ENCODE results near the gene CCDC149. TPM values are rescaled to one million over a fixed set of nuclear protein-coding genes. Genes with fewer than 3 reads are reported as not detected.

CCDC149 gene
- total and polyA plus RNA-seq, 11 donors, result 5.8 to 14.7 (median 9.9) TPM

DNA sequence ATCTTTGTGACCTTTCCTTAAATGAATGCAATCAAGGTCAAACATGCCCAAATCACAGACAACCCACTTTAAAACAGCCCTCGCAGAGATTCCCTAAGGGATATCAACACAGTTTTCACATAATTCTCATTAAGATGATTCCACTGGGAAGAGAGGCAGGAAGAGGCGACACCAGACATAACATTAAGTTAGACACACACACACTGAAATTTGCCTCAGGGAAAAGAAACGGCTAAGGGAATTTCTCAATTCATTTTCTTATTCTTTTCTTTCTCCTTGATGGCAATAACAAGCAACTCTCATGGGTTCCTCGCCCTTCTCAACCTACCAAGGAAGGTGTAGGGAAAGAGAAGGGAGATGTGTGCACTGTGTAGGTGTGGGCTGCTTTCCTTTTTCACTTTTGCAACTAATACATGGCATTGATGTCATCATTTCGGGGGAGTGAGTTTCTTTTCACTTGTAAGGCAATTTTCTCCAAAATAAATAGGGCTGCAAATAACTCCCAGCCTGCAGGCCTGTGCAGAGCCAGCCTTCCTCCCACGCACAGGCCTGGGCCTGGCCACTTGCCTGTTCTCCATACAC, 76.1 kb downstream of the CCDC149 start:
- DNase-seq, result no peak
- H3K4me1 ChIP-seq, result peaks cover 0 to 10% (median 0%) of the 10 kb centered on the region in 12 donors
- WGBS, 4 donors, result 82 to 90% (median 86%) methylated on average over 6 of the region's 6 CpGs
- no peak overlapping the region for H3K27ac ChIP-seq
- intact Hi-C loops (cut with DNase I), result no loop called here
- peaks cover 0 to 67% (median 19%) of the 10 kb centered on the region in 9 donors for H3K36me3 ChIP-seq
- no peaks in the 10 kb centered on the region for H3K27me3 ChIP-seq
- no peak overlapping the region for H3K4me3 ChIP-seq
- no peak for ATAC-seq
- H3K9me3 ChIP-seq, result no peaks in the 10 kb centered on the region
- TF ChIP-seq POLR2A (IDR thresholded peaks at IDR 0.05), result no peak
- TF ChIP-seq, protein P1, sequence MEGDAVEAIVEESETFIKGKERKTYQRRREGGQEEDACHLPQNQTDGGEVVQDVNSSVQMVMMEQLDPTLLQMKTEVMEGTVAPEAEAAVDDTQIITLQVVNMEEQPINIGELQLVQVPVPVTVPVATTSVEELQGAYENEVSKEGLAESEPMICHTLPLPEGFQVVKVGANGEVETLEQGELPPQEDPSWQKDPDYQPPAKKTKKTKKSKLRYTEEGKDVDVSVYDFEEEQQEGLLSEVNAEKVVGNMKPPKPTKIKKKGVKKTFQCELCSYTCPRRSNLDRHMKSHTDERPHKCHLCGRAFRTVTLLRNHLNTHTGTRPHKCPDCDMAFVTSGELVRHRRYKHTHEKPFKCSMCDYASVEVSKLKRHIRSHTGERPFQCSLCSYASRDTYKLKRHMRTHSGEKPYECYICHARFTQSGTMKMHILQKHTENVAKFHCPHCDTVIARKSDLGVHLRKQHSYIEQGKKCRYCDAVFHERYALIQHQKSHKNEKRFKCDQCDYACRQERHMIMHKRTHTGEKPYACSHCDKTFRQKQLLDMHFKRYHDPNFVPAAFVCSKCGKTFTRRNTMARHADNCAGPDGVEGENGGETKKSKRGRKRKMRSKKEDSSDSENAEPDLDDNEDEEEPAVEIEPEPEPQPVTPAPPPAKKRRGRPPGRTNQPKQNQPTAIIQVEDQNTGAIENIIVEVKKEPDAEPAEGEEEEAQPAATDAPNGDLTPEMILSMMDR (IDR thresholded peaks at IDR 0.05), result no peak

DNA sequence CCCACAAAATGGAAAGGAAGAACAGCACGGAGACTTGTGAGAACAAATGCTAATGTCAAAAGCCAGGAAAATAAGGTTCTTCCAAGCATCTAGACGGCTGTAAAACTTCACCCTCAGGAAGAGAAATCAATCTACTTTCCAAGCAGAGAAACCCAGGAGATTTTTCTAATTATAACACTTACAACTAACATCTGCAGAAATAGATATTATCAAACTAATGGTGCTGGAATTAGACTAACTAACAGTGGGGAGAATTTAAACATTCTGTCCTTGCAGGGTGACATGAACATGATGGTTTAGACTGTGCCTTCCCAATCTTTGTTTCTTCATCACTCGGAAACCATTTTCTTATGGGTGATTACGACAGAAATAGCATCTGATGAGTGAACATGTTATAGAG, 77.1 kb downstream of the CCDC149 start:
- Histone ChIP-seq H3K9me3 (no peaks in the 10 kb centered on the region), H3K4me1 (peaks cover 0 to 9% (median 0%) of the 10 kb centered on the region in 12 donors), H3K27ac (no peak overlapping the region), H3K36me3 (peaks cover 0 to 74% (median 26%) of the 10 kb centered on the region in 9 donors), H3K27me3 (no peaks in the 10 kb centered on the region), H3K4me3 (no peak overlapping the region)
- no peak for TF ChIP-seq POLR2A (IDR thresholded peaks at IDR 0.05)
- TF ChIP-seq, protein P1 (IDR thresholded peaks at IDR 0.05), result no peak
- WGBS, 4 donors, result 77 to 89% (median 81%) methylated on average over 4 of the region's 4 CpGs
- intact Hi-C loops (cut with DNase I), result no loop called here
- DNase-seq, result no peak
- ATAC-seq, result no peak

- H3K4me3 ChIP-seq, result no peak overlapping the region
- H3K36me3 ChIP-seq, result peaks cover 0 to 87% (median 40%) of the 10 kb centered on the region in 9 donors
- peaks cover 0 to 9% (median 0%) of the 10 kb centered on the region in 12 donors for H3K4me1 ChIP-seq
- ATAC-seq (no peak), DNase-seq (no peak)
- intact Hi-C loops (cut with DNase I), result no loop called here
- WGBS, 4 donors, result 92 to 98% (median 96%) methylated on average over 3 of the region's 3 CpGs
- no peaks in the 10 kb centered on the region for H3K27me3 ChIP-seq
- TF ChIP-seq, protein P1 (IDR thresholded peaks at IDR 0.05), result no peak
- TF ChIP-seq POLR2A (IDR thresholded peaks at IDR 0.05), result no peak
- no peaks in the 10 kb centered on the region for H3K9me3 ChIP-seq
- H3K27ac ChIP-seq, result no peak overlapping the region
Measured at GRCh38 chr4:24831637-24832036, 81.2 kb downstream of the CCDC149 start.

DNA sequence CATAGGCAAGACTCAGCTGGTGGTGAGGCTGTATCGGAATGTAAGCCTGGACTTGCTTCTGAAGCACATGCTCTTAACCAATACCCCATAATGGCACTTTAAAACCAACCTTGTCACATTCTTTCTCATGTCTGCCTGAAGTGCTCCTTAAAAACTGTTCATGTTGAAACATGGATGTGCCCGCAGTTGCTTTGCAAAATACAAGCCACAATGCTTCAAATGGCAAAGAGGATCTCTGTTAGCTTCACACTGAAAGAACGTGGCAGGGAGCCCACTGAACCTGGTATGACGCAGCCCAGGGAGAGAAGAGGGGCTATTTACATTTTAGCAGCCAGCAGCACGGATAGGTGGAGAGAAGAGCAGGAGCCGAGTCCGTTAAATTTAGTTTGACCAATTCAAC, 88.1 kb downstream of the CCDC149 start:
- 91 to 97% (median 95%) methylated on average over 7 of the region's 7 CpGs for WGBS, 4 donors
- Histone ChIP-seq H3K36me3 (peaks cover 0 to 77% (median 23%) of the 10 kb centered on the region in 9 donors), H3K4me1 (no peaks in the 10 kb centered on the region), H3K27me3 (no peaks in the 10 kb centered on the region), H3K4me3 (no peak overlapping the region), H3K9me3 (no peaks in the 10 kb centered on the region), H3K27ac (no peak overlapping the region)
- TF ChIP-seq, protein P1 (IDR thresholded peaks at IDR 0.05), result no peak
- TF ChIP-seq POLR2A (IDR thresholded peaks at IDR 0.05), result no peak
- no peak for ATAC-seq
- intact Hi-C loops (cut with DNase I), result no loop called here
- DNase-seq, result no peak

Measured in heart left ventricle (tissue), 16 donors.